A673 (cell line): Measurements from ENCODE around the gene MBD3.

Experiments
- CTCF ChIP-seq: fragments of 300-800, 200-600 bp; sonication (generic); conservative IDR thresholded peaks from 2 replicates; pipeline ENCODE4 v1.5.1; 2017; ENCODE audit warnings: low read depth, mild to moderate bottlenecking, antibody characterized with exemption, low read length, moderate library complexity, mixed read lengths
- EZH2 ChIP-seq: fragments of 200-600 bp; sonication (generic); IDR thresholded peaks from 2 replicates; pipeline ENCODE4 v1.6.1; 2017; ENCODE audit warnings: borderline replicate concordance, low read depth, mild to moderate bottlenecking, mixed read lengths, antibody characterized with exemption, low read length; ENCODE audit not compliant: poor library complexity, severe bottlenecking

DNA sequence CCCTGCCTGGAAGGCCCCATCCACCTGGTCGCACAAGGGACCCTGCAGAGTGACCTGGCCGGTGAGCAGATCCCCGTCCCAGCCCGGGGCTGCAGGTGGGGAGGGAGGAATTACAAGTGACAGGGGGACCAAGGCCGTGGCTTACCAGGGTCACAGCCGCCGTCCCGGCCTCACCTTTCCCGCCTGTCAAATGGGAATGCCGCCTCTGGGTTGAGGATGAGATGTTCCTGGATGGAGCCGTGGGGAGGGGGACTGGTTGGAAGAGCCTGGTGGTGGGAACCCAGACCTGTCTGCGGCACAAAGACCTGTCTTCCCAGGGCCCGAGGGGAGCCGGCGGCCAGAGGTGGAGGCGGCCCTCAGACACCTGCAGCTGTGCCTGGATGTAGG is 63.2 kb downstream of the MBD3 start:
- TF ChIP-seq CTCF (no peak), EZH2 (no peak)
